Hypothalamus (tissue), 51 donors: Measurements from ENCODE around the gene KCNJ15.
"Not testable (repeated sequence)": the region's sequence is repeated elsewhere in the genome, so short reads cannot be mapped to it uniquely, and the experiment has no call there.

Experiments used
- DNase-seq, 51 donors: peaks; one replicate each; lab custom pipeline; 2025; lab: John Stamatoyannopoulos, UW

The KCNJ15 gene

DNA sequence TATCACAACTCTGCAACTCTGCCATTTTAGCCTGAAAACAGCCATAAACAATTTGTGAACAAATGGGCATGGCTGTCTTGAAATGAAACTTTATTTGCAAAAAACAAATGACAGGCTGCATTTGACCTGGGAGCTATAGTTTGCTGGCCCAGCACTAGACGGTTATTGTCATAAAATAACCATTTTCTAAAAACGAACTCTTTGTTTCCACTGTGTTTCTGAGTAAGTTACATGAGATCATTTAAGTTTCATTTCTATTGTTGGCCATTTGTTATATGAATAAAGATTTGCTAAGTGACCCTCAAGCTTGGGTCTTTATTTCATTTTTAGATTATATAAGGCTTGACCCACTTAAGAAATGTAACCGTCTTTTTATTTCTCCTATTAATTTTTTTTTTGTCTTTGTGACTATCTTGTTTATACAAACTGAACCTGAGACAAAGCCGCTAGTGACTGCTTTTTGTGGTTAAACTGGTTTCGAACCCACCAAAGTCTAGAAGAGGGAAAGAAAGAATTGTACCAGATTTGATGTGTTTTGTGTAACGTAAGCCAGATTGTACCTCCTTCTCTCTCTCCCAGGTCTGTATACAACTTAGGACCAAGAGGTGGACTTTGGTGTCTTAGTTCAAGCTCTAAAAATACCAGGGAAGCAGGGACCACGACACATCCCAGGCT is 12.9 kb upstream of the KCNJ15 start:
- DNase-seq = no peak

- no peak for DNase-seq
Observed at GRCh38 chr21:38244407-38244787, 12.4 kb upstream of the KCNJ15 start.

DNA sequence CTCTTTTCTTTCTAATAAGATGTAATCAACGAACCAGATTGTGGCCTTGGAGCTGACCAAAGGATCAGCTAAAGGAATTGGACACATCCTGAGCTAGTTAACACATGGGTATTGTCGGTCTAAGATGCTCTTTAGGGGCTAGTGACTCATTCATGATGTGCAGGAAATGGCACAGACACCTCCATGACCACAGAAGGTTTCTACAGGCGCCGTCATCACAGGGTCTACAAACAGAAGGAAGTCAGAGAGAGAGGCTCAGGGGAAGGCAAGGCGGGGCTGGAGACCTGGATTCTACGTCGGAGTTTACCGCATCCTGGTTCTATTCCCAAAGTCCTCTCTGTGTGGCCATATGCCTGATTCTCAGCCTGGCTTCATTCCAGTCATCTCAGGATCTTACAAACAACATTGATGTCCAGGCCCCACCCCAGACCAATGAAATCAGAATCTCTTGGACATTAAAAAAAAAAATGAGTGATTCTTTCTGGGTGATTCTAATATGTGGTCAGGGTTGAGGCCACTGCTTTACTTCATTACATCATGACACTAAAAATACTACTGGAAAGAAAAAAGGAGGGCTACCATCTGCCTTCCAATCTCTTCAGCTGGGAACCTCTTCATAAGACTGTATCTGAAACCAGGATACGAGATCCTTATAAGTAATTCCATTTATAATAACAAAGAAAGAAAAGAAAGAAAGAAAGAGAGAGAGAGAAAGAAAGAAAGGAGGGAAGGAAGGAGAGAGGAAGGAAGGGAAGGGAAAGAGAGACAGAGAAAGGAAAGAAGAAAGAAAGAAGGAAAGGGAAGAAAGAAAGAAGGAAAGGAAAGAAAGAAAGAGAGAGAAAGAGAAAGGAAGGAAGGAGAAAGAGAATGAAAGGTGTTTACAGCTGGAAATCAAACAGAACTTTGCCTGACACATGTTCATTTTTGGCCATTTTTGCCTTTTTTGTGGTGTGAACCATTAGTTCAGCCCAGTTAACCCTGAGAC is 11.6 kb upstream of the KCNJ15 start:
- DNase-seq = no peak

DNA sequence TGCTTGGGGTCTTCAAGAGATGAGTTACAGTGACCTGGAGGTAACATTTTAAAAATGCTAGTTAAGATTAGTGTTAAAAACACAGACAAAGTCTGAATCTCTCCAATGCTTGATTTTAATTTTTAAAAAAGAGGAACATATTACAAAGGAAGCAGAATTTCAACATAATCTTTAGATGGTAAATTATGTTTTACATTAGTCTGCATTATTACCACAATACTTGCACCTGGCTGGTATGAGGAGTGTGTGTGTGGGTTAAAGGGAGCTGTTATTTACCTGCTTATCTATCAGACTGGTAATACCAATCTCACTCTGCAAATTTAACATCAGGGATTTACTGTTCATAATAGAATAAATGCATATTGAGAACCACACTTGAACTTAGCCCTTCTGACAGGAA is 10.3 kb upstream of the KCNJ15 start:
- no peak for DNase-seq

DNA sequence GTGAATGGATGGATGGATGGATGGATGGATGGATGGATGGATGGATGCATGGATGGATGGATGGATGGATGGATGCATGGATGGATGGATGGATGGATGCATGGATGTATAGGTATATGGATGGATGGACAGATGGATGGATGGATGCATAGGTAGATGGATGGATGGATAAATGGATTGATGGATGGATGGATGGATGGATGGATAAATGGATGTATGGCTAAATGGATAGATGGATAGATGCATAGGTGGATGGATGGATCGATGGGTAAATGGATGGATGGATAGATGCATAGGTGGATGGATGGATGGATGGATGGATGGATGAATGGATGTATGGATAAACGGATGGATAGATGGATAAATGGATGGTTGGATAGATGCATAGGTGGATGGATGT is 9.7 kb upstream of the KCNJ15 start:
- DNase-seq = not testable (repeated sequence)

- no peak for DNase-seq
Observed at GRCh38 chr21:38247738-38248510, 8.9 kb upstream of the KCNJ15 start.

DNA sequence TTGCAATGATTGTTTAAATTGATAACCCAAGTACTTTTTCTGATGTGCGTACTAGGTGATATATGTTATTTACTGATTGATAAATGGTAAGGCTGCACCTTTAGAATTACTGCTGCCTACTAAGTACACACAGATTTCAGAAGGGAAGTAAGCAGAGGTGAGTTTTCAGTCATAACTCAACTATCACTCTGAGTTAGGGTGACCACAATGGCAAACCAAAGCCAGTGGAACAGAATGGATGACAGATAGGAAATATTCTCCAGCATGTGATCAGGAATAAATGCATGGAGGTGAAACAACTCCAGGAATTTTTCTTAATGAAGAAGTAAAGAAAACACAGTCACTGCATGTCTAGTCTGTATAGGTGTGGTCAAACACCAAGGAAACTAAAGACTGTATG is 7.5 kb upstream of the KCNJ15 start:
- no peak for DNase-seq

DNA sequence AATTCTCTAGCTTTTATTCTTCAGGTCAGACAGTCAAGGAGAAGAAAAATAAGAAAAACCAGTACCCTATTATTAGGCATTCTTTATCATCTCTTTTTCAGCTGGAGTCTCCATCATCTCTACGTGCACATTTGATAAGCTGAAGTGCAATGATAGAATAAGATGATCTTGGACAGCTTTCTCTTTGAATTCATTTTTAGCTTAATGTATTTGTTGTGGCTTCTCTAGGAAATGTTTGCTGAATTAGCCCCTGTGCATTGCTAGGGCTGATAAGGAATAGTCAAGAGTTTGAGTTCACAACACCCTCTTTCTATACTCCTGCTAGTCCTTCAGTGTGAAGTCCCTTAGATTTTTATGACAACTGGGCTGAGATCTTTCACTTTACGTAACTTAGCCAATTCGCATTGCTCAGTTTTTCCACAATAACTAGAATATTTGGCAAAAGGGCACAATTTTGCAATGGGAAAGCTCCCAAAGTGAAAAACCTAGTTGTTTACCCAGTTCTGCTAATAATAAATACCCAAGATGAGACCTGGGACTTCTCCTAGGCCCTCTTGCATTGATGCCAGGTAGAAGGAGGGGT is 7.0 kb upstream of the KCNJ15 start:
- DNase-seq = no peak

- DNase-seq = no peak
Observed at GRCh38 chr21:38250991-38251418, 5.8 kb upstream of the KCNJ15 start.

DNA sequence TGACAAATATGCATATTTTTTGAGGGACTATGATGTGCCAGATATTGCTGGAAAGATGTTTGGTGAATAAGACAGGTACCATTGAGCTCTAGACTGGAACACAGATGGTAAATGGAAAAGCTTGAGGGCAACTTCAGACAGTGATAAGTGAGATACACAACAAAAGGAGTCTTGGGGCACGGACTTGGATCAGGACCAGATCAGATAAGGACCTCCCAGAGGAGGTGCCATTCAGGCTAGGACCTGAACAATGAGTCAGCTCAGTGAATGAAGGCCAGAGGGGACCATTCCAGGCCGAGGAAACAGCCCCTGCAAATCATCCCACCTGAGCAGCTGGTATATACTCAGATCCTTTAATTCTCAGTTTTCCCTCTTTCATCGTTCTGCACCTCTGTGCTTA is 1.8 kb upstream of the KCNJ15 start:
- no peak for DNase-seq

GRCh38 chr21:38255571-38256117 is 1.1 kb upstream of the KCNJ15 start:
- no peak for DNase-seq

- no peak for DNase-seq
Observed at GRCh38 chr21:38257667-38258066, 876 bp downstream of the KCNJ15 start.

DNA sequence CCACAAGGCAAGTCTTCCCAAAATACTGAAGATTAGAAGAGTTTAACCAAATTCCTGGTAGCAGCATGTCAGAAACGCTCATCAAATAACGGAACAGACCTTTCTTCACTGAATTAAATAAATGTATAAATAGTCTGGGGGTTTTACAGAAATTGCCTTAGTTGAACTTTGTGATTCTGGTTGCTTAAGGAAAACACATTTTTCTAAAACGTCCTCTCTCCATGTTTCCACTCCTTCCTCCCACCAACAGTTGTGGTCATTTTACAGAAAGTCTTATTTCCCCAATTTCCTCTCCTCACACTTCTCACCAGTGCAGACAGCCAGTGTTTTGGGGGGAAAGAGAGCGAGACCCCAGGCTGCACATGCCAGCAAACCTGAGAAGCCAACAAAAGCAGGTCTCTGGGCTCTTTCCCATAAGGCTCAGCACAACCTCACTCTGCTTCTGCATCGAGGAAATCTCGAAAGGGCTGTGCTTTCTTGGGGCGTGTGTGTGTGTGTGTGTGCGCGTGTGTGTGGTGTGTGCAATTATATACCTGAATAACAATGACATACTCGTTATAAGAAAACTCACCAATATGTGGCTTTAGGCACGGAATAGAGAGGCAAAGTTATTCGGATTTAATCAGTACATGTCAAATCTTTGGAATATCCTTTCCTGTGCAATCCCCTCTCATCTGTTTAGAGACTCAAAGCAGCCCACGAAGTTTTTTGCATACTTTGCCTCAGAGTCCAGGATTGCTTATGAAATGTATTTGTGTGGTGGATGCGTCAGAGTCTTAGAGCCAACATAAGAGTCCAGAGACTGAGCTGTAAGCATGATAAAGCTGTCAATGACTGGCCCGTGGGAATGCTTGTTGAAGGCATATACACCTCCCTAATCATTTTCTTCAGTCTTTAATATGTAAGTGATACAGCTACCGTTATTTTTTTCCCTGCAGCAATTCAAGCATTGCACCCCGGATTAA is 2.0 kb downstream of the KCNJ15 start:
- DNase-seq = no peak

GRCh38 chr21:38259665-38260064 is 2.9 kb downstream of the KCNJ15 start:
- no peak for DNase-seq

- no peak for DNase-seq
Observed at GRCh38 chr21:38260426-38260825, 3.6 kb downstream of the KCNJ15 start.

DNA sequence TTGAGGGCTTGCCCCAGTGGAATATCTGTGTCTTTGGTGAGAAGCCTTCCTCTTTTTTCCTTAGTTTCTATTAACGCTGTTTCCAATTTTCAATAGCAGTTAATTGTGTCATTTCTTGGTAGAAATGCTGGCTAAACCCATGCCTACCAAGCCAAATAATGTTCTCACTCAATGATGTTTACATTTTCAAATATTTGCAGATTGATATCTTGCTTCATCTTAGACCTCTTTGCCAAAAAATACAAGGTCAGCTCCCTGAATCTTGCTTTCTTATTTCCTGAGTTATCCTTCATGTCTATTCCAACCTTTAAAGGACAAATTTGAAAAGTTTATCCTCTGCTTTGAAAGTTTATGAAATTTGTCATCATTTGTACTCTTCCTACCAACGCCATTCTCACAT is 5.1 kb downstream of the KCNJ15 start:
- DNase-seq = no peak

DNA sequence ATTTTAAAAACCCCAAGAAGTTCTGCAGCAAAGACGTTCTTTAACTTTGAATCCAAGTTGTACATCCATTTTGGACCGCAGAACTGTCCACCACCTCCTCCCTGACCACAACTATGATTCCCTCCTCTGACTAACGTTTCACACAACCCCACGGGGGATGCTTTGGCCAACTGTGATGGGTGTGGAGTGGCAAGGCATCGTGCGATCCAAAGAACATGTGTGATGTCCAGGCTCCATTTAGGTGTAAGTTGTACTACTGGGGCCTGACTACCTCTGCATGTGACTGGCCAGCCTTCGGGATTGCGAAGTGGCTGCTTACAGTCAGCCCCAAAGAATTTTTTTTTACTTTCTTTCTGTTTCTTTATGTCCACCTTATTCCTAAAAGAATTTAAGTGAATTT is 6.7 kb downstream of the KCNJ15 start:
- no peak for DNase-seq

DNA sequence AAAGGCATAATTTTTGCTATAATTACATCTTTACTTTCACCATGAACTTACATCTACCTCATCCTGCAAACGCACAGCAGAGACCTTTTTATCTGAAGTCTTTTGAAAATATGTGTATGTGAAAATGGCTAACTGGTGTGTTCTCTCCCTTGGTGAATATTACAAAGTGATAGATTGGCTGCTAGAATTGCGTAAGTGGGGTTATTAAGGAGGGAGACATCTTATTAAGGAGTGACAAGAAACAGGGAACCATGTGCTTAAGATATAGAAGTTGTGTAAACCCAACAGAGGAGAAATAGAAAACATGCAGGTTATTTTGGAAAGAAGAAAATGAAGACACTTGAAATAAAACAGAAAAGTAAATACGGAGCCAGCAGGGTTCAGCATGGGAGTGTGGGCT is 7.8 kb downstream of the KCNJ15 start:
- DNase-seq = no peak

DNA sequence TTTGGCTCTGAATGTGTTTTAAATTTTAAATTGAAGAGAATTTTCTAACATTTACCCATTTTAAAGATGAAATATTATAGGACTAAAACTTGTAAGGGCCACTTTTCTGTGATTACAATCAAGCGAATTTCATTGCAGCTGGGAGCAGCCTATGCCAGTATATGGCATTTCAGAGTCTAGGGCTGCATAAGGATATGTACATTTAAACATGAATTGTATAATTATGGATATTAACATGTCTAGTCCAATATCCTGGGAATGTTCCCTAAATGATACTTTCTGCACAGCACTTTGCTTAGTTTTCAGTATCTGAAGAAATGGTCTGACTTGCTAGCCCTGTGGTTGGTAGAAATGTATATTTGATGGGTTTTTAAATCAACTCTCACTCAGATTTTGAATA is 8.4 kb downstream of the KCNJ15 start:
- no peak for DNase-seq
